NB4 (cell line): Measurements from ENCODE around the gene ECEL1.

Source experiments
- POLR2A ChIP-seq: IDR thresholded peaks from 2 replicates; pipeline ENCODE4 v1.6.1; 2011; ENCODE audit warnings: mild to moderate bottlenecking; ENCODE audit not compliant: insufficient read length; ENCODE audit errors: extremely low read depth
- TF ChIP-seq, protein P1 (sequence below): IDR thresholded peaks from one replicate; pipeline ENCODE4 v1.5.1; 2012; ENCODE audit warnings: low read depth, low read length

DNA sequence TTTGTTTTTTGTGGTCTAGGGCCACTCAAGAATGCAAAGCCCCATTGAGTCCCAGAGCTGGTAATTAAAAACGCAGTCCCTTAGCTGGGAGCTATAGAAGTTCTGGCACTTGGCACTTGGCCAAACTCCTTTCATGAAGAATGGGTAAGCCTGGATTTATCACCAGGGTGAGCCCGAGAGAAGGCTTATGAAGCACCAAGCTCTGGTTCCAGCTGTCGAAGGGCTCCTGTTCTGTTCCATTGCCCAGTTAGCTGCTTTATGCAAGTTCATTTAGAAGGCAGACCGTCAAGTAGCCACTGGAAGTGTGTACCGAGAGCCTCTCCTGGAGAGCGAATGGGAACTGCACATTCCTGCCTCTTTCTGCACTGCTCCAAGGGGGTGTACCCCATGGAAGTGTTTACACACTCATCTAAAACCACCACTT, 14.2 kb downstream of the ECEL1 start:
- TF ChIP-seq, protein P1, sequence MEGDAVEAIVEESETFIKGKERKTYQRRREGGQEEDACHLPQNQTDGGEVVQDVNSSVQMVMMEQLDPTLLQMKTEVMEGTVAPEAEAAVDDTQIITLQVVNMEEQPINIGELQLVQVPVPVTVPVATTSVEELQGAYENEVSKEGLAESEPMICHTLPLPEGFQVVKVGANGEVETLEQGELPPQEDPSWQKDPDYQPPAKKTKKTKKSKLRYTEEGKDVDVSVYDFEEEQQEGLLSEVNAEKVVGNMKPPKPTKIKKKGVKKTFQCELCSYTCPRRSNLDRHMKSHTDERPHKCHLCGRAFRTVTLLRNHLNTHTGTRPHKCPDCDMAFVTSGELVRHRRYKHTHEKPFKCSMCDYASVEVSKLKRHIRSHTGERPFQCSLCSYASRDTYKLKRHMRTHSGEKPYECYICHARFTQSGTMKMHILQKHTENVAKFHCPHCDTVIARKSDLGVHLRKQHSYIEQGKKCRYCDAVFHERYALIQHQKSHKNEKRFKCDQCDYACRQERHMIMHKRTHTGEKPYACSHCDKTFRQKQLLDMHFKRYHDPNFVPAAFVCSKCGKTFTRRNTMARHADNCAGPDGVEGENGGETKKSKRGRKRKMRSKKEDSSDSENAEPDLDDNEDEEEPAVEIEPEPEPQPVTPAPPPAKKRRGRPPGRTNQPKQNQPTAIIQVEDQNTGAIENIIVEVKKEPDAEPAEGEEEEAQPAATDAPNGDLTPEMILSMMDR, result no peak
- TF ChIP-seq POLR2A, result no peak
